DND-41 (cell line): ENCODE measurements around the gene RNF212B.

Experiments used
- ATAC-seq: fragments of 200-7000 bp; cut with Tn5 transposase; 3 replicates; pipeline ENCODE4 v1.9.1; 2021; ENCODE audit warnings: low read depth; ENCODE audit not compliant: insufficient read depth
- DNase-seq: peaks from one replicate; pipeline ENCODE4 v3.0.0-alpha.2; 2020
- H2AFZ ChIP-seq: 2 replicates; pipeline ENCODE4 v1.6.0; 2012; ENCODE audit warnings: low read depth, low read length
- H3K27ac ChIP-seq: 2 replicates; pipeline ENCODE4 v1.5.1; 2012; ENCODE audit warnings: low read length, inconsistent platforms
- H3K27me3 ChIP-seq: fragments of 200-600 bp; sonication (generic); 2 replicates; pipeline ENCODE4 v1.6.0; 2012; ENCODE audit warnings: low read length, mild to moderate bottlenecking, inconsistent platforms; ENCODE audit not compliant: insufficient read depth, poor library complexity
- H3K36me3 ChIP-seq: 2 replicates; pipeline ENCODE4 v1.5.1; 2012; ENCODE audit warnings: low read length, inconsistent platforms; ENCODE audit not compliant: insufficient read depth
- H3K4me1 ChIP-seq: 2 replicates; pipeline ENCODE4 v1.5.1; 2012; ENCODE audit warnings: mild to moderate bottlenecking, low read length; ENCODE audit not compliant: insufficient read depth
- H3K4me2 ChIP-seq: 2 replicates; pipeline ENCODE4 v1.6.0; 2012; ENCODE audit warnings: mild to moderate bottlenecking, moderate library complexity, low read length, inconsistent platforms; ENCODE audit not compliant: insufficient read depth
- H3K4me3 ChIP-seq, 2 experiments: fragments of 200-600 bp in 1 of 2; shearing (Covaris generic) in 1 of 2; 2 replicates each; pipeline ENCODE4 v1.5.1; 2012 to 2016; ENCODE audit warnings: inconsistent platforms in 2 of 2, low read length in 2 of 2, mild to moderate bottlenecking in 2 of 2, low read depth in 1 of 2, moderate library complexity in 1 of 2
- H3K79me2 ChIP-seq: 2 replicates; pipeline ENCODE4 v1.6.0; 2012; ENCODE audit warnings: low read length, inconsistent platforms; ENCODE audit not compliant: insufficient read depth
- H3K9ac ChIP-seq: 2 replicates; pipeline ENCODE4 v1.6.0; 2012; ENCODE audit warnings: low read depth, mild to moderate bottlenecking, inconsistent platforms, low read length, moderate library complexity
- H3K9me3 ChIP-seq: 2 replicates; pipeline ENCODE4 v1.5.1; 2012; ENCODE audit warnings: low read length, moderate library complexity, mild to moderate bottlenecking, inconsistent platforms; ENCODE audit not compliant: insufficient read depth, severe bottlenecking
- H4K20me1 ChIP-seq: 2 replicates; pipeline ENCODE4 v1.6.0; 2012; ENCODE audit warnings: low read length; ENCODE audit not compliant: insufficient read depth
- EZH2 ChIP-seq: IDR thresholded peaks from 3 replicates; pipeline ENCODE4 v1.6.1; 2012; ENCODE audit warnings: borderline replicate concordance, low read depth, mild to moderate bottlenecking, moderate library complexity, low read length, inconsistent platforms; ENCODE audit not compliant: severe bottlenecking
- TF ChIP-seq, protein P1 (sequence below): IDR thresholded peaks from 2 replicates; pipeline ENCODE4 v1.5.1; 2012; ENCODE audit warnings: borderline replicate concordance, low read length, moderate library complexity, mild to moderate bottlenecking; ENCODE audit not compliant: poor library complexity, severe bottlenecking; ENCODE audit errors: extremely low read depth

Gene RNF212B

DNA sequence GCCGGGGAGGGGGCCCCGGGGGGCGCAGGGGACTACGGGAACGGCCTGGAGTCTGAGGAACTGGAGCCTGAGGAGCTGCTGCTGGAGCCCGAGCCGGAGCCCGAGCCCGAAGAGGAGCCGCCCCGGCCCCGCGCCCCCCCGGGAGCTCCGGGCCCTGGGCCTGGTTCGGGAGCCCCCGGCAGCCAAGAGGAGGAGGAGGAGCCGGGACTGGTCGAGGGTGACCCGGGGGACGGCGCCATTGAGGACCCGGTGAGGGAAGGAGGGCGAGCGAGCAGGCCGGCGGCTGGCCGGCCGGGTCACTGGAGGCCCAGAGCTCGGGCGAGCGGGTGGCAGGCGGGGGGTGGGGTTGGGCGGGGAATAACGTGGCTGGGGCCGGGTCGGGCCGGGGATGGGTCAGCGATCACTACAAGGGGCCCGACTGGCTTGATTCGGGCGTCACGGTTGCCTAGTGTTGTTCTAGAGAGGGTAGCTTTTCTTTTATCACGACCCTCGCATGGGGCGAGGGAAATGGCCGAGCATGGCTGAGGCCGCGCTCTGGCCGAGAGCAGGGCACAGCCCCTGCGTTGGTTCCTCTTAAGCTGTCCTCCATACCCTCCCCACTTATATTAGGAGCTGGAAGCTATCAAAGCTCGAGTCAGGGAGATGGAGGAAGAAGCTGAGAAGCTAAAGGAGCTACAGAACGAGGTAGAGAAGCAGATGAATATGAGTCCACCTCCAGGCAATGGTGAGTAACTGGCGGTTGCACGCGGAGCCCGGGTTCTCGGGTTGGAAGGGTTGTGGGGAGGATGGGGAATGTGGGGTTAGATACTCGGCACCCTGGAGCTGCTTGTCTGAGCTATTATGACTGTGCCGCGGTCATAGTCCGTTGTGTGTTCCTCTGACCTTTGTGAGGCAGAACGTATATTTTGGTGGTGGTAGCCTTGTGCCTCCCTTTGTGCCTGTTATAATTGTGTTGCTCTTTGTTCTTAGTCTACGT, 84.1 kb downstream of the RNF212B start:
- Histone ChIP-seq H3K4me1 (peaks cover 36% of the 10 kb centered on the region), H4K20me1 (peaks cover 22% of the 10 kb centered on the region), H3K36me3 (peaks cover 36% of the 10 kb centered on the region), H3K27me3 (no peaks in the 10 kb centered on the region), H3K4me3 (peak overlapping the region; percentile 96 to 97), H3K9ac (peak overlapping the region; percentile 82), H3K4me2 (peak overlapping the region; percentile 83), H3K79me2 (peaks cover 33% of the 10 kb centered on the region), H3K27ac (peak overlapping the region; percentile 88), H3K9me3 (no peaks in the 10 kb centered on the region), H2AFZ (peak overlapping the region; percentile 66; the same call in 1 of the 2 replicates)
- no peak for ATAC-seq
- TF ChIP-seq, protein P1, sequence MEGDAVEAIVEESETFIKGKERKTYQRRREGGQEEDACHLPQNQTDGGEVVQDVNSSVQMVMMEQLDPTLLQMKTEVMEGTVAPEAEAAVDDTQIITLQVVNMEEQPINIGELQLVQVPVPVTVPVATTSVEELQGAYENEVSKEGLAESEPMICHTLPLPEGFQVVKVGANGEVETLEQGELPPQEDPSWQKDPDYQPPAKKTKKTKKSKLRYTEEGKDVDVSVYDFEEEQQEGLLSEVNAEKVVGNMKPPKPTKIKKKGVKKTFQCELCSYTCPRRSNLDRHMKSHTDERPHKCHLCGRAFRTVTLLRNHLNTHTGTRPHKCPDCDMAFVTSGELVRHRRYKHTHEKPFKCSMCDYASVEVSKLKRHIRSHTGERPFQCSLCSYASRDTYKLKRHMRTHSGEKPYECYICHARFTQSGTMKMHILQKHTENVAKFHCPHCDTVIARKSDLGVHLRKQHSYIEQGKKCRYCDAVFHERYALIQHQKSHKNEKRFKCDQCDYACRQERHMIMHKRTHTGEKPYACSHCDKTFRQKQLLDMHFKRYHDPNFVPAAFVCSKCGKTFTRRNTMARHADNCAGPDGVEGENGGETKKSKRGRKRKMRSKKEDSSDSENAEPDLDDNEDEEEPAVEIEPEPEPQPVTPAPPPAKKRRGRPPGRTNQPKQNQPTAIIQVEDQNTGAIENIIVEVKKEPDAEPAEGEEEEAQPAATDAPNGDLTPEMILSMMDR, result no peak
- TF ChIP-seq EZH2, result no peak
- DNase-seq, result peak; percentile 46
